Stomach (tissue), 9 donors: ENCODE data around the gene COA1. TPM values are rescaled to one million over a fixed set of nuclear protein-coding genes. Genes with fewer than 3 reads are reported as not detected.

Experiments
- DNase-seq, 2 donors: peaks; one replicate each; pipeline versions ENCODE4 v3.0.0 to v3.0.0-alpha.2; 2013 to 2019
- H3K27ac ChIP-seq, 5 donors: fragments of 200-600 bp in 4 of 5; sonication (generic) in 4 of 5; one replicate each; pipeline ENCODE4 v1.5.1; 2013 to 2019; ENCODE audit warnings: mild to moderate bottlenecking in 1 of 5, moderate library complexity in 1 of 5
- H3K27me3 ChIP-seq, 3 donors: fragments of 200-600 bp; sonication (generic); one replicate each; pipeline ENCODE4 v1.5.1; 2017 to 2019; ENCODE audit warnings: mixed run types in 1 of 3
- H3K36me3 ChIP-seq, 4 donors: fragments of 200-600 bp; sonication (generic); 1 replicate in 3 of 4; 2 replicates in 1 of 4; pipeline ENCODE4 v1.5.1; 2016 to 2019
- H3K4me1 ChIP-seq, 4 donors: fragments of 200-600 bp; sonication (generic); one replicate each; pipeline ENCODE4 v1.5.1; 2016 to 2019
- H3K4me3 ChIP-seq, 4 donors: fragments of 200-600 bp; sonication (generic) in 3 of 4; one replicate each; pipeline ENCODE4 v1.5.1; 2016 to 2019; ENCODE audit warnings: mild to moderate bottlenecking in 1 of 4
- H3K9me3 ChIP-seq, 4 donors: fragments of 200-600 bp; sonication (generic); one replicate each; pipeline ENCODE4 v1.5.1; 2016 to 2019
- CTCF ChIP-seq, 7 experiments: fragments of 450-650 bp in 4 of 7; fragments of 200-600 bp in 3 of 7; sonication (generic) in 3 of 7; IDR thresholded peaks; one replicate each; pipeline ENCODE4 v1.5.1; 2016 to 2019; ENCODE audit warnings: antibody characterized with exemption in 7 of 7, control low read depth in 2 of 7, mild to moderate bottlenecking in 1 of 7
- EP300 ChIP-seq: sonication (generic); formaldehyde crosslinking; IDR thresholded peaks from one replicate; pipeline ENCODE4 v1.6.1; 2017; ENCODE audit warnings: antibody characterized with exemption
- POLR2A ChIP-seq, 4 donors: fragments of 450-650 bp; IDR thresholded peaks; one replicate each; pipeline ENCODE4 v1.6.1; 2016; ENCODE audit warnings: antibody characterized with exemption in 4 of 4, control low read depth in 2 of 4, mild to moderate bottlenecking in 1 of 4, moderate library complexity in 1 of 4
- POLR2AphosphoS5 ChIP-seq, 3 donors: sonication (generic); formaldehyde crosslinking; IDR thresholded peaks; one replicate each; pipeline ENCODE4 v1.6.1; 2016; ENCODE audit warnings: antibody characterized with exemption in 3 of 3
- WGBS, 5 donors: extraction: QIAGEN DNeasy Blood & Tissue Kit in 3 of 5; methylation state at CpG; one replicate each; pipeline versions ENCODE4 v1.1.5 to v1.1.7; 2013 to 2018; 5-methylcytosine and 5-hydroxymethylcytosine counted together
- intact Hi-C: fragments of 100-400 bp; cut with DNase I; formaldehyde crosslinking; loops from one replicate; pipeline ENCODE4 v1.15.1; 2023; ENCODE audit warnings: low total_unique reads
- polyA plus RNA-seq, 3 donors: library from polyadenylated mRNA; stranded (reverse); fragments of 200-250 nt; gene quantifications; one replicate each; pipeline ENCODE4 v1.2.3, GENCODE V29; 2013
- total RNA-seq, 5 donors: library from RNA; depleted of rRNA; stranded (reverse); fragments of >200 nt; gene quantifications; one replicate each; pipeline versions ENCODE4 v1.1.0 to v1.2.3, GENCODE V29; 2014 to 2016
- donor health status: healthy with polysubstance abuse.
- donor health status: Bipolar disorder and iron deficiency.
- donor health status: healthy.

The COA1 gene
- total and polyA plus RNA-seq, 8 donors, result 13.9 to 184 (median 69.9) TPM

- Histone ChIP-seq H3K27ac (no peak overlapping the region), H3K4me1 (peaks cover 14 to 39% (median 27%) of the 10 kb centered on the region in 4 donors), H3K9me3 (no peaks in the 10 kb centered on the region), H3K27me3 (no peaks in the 10 kb centered on the region), H3K4me3 (no peak overlapping the region), H3K36me3 (peaks cover 5 to 24% (median 20%) of the 10 kb centered on the region in 4 donors)
- no peak for DNase-seq
- TF ChIP-seq EP300 (no peak), POLR2AphosphoS5 (IDR thresholded peaks at IDR 0.05) (no peak), CTCF (IDR thresholded peaks at IDR 0.05) (no peak), POLR2A (IDR thresholded peaks at IDR 0.05) (no peak)
- intact Hi-C loops, result no loop called here
- 85 to 91% (median 86%) methylated on average over 9 of the region's 9 CpGs for WGBS, 5 donors
These were observed 39.0 kb upstream of the COA1 start for GRCh38 chr7:43768201-43768886.

DNA sequence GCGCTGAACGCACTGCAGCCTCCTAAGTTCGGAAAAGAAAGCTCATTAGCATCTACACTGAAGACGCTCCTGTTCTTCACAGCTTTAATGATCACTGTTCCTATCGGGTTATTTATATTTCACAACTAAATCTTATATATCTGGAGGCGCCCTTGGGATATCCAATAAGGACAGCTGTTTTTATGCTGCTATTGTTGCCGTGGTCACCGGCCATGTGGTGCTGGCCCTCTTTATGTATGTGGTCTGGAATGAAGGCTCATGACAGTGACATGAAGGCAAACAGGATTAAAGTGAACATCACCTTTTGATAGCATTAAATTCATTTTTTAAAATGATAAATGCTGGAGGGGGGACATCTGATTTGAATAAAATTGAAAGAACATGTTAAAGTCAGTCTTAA lies 38.0 kb upstream of the COA1 start:
- H3K27me3 ChIP-seq, result no peaks in the 10 kb centered on the region
- no peak for DNase-seq
- H3K4me1 ChIP-seq, result peaks cover 14 to 48% (median 33%) of the 10 kb centered on the region in 4 donors
- H3K4me3 ChIP-seq, result no peak overlapping the region
- H3K27ac ChIP-seq, result no peak overlapping the region
- peaks cover 5 to 15% (median 12%) of the 10 kb centered on the region in 4 donors for H3K36me3 ChIP-seq
- H3K9me3 ChIP-seq, result no peaks in the 10 kb centered on the region
- 89 to 91% (median 90%) methylated on average over 8 of the region's 8 CpGs for WGBS, 5 donors
- intact Hi-C loops, result no loop called here
- no peak for TF ChIP-seq CTCF (IDR thresholded peaks at IDR 0.05)
- TF ChIP-seq POLR2A (IDR thresholded peaks at IDR 0.05), result no peak
- TF ChIP-seq POLR2AphosphoS5 (IDR thresholded peaks at IDR 0.05), result no peak
- TF ChIP-seq EP300, result no peak

DNA sequence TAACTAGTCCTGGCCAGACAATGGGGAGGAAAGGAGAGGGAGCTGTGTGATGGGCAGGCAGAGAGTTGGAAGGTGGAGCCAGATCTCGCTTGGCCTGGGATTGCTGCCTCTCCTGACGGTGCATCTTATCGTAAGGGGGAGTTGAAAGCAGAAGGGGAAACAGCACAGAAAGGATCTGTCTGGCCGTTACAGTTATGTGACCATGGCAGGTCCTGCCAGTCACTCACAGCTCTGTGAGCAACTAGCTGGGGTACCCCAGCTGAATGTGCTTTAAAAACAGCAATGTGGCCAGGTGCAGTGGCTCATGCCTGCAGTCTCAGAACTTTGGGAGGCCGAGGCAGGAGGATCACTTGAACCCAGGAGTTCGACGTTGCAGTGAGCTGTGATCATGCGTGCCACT lies 37.2 kb upstream of the COA1 start:
- TF ChIP-seq CTCF (IDR thresholded peaks at IDR 0.05) (no peak), POLR2AphosphoS5 (IDR thresholded peaks at IDR 0.05) (no peak), EP300 (no peak), POLR2A (IDR thresholded peaks at IDR 0.05) (no peak)
- WGBS, 5 donors, result 85 to 91% (median 89%) methylated on average over 8 of the region's 8 CpGs
- Histone ChIP-seq H3K9me3 (no peaks in the 10 kb centered on the region), H3K4me1 (peaks cover 14 to 55% (median 36%) of the 10 kb centered on the region in 4 donors), H3K36me3 (peaks cover 0 to 7% (median 5%) of the 10 kb centered on the region in 4 donors), H3K27ac (no peak overlapping the region), H3K27me3 (no peaks in the 10 kb centered on the region), H3K4me3 (no peak overlapping the region)
- DNase-seq, result no peak
- intact Hi-C loops, result no loop called here

GRCh38 chr7:43764807-43765491 lies 35.6 kb upstream of the COA1 start:
- Histone ChIP-seq H3K36me3 (no peaks in the 10 kb centered on the region), H3K27me3 (no peaks in the 10 kb centered on the region), H3K9me3 (no peaks in the 10 kb centered on the region), H3K4me3 (peak overlapping the region in 1 of 4 donors; percentile 30), H3K27ac (peak overlapping the region in 4 of 5 donors; percentile 14 to 68 (median 61)), H3K4me1 (peaks cover 14 to 61% (median 38%) of the 10 kb centered on the region in 4 donors)
- TF ChIP-seq POLR2AphosphoS5 (IDR thresholded peaks at IDR 0.05) (peak in 1 of 3 donors; percentile 23), POLR2A (IDR thresholded peaks at IDR 0.05) (no peak)
- DNase-seq, result peak in 1 of 2 donors; percentile 63
- 52 to 67% (median 56%) methylated on average over 10 of the region's 10 CpGs for WGBS, 5 donors
- intact Hi-C loops, result no loop called here
